Activated T-helper 1 cell treated with Interleukin-2 at 50 U/mL for 16 hours (primary cell): ENCODE results near the gene CLINT1.

Experiments
- DNase-seq: peaks from one replicate; pipeline ENCODE4 v3.0.0-alpha.2; 2020; ENCODE audit warnings: low read depth

The CLINT1 gene

GRCh38 chr5:157758706-157759105 is 100.2 kb downstream of the CLINT1 start:
- DNase-seq = no peak

- DNase-seq = no peak
These were observed 102.8 kb downstream of the CLINT1 start for GRCh38 chr5:157756122-157756521.

GRCh38 chr5:157750320-157750719 is 108.6 kb downstream of the CLINT1 start:
- DNase-seq = no peak

GRCh38 chr5:157749462-157749799 is 109.5 kb downstream of the CLINT1 start:
- no peak for DNase-seq

- DNase-seq = no peak
These were observed 110.0 kb downstream of the CLINT1 start for GRCh38 chr5:157748760-157749461.

GRCh38 chr5:157747766-157748700 is 110.9 kb downstream of the CLINT1 start:
- no peak for DNase-seq

- DNase-seq = no peak
These were observed 111.7 kb downstream of the CLINT1 start for GRCh38 chr5:157747173-157747740.

- no peak for DNase-seq
These were observed 113.9 kb downstream of the CLINT1 start for GRCh38 chr5:157745041-157745456.

- no peak for DNase-seq
These were observed 114.6 kb downstream of the CLINT1 start for GRCh38 chr5:157744051-157745011.

GRCh38 chr5:157743163-157744050 is 115.5 kb downstream of the CLINT1 start, which contains the start of gene LSM11:
Gene LSM11, plus strand, starts transcription at chr5:157743712. Its CDS starts 39 bp downstream, at chr5:157743751.
- peak; percentile 88 for DNase-seq

- no peak for DNase-seq
These were observed 117.8 kb downstream of the CLINT1 start for GRCh38 chr5:157741131-157741530.

GRCh38 chr5:157740229-157740610 is 118.7 kb downstream of the CLINT1 start:
- DNase-seq = no peak

- DNase-seq = no peak
These were observed 119.3 kb downstream of the CLINT1 start for GRCh38 chr5:157739388-157740228.

- DNase-seq = no peak
These were observed 123.0 kb downstream of the CLINT1 start for GRCh38 chr5:157735991-157736390.
